ENCODE measurements around the gene MKLN1.

GRCh38 chr7:131322861-131323260 lies 4.8 kb upstream of the MKLN1 start:
- TF ChIP-seq CTCF (IDR thresholded peaks at IDR 0.05; ENCODE audit: low read length) (no peak), EZH2 (IDR thresholded peaks at IDR 0.05; ENCODE audit: borderline replicate concordance, low read length) (no peak)

All from OCI-LY1 (cell line).